SU-DHL-6 (cell line): ENCODE data around the gene CTTNBP2NL.

Source experiments
- CTCF ChIP-seq: fragments of 200-600 bp; sonication (generic); IDR thresholded peaks from one replicate; pipeline ENCODE4 v1.5.1; 2017; ENCODE audit warnings: antibody characterized with exemption, mild to moderate bottlenecking, low read length, moderate library complexity; ENCODE audit not compliant: insufficient read depth, poor library complexity, severe bottlenecking
- EZH2phosphoT487 ChIP-seq: fragments of 200-600 bp; sonication (generic), shearing (Covaris generic); conservative IDR thresholded peaks from 2 replicates; pipeline ENCODE4 v1.6.1; 2018; ENCODE audit warnings: mild to moderate bottlenecking, antibody characterized with exemption, low read length, moderate library complexity, mixed read lengths

GRCh38 chr1:112470966-112471365, 75.0 kb downstream of the CTTNBP2NL start:
- TF ChIP-seq CTCF (no peak), EZH2phosphoT487 (no peak)
